Measurements from ENCODE around the gene PKD2L1.

DNA sequence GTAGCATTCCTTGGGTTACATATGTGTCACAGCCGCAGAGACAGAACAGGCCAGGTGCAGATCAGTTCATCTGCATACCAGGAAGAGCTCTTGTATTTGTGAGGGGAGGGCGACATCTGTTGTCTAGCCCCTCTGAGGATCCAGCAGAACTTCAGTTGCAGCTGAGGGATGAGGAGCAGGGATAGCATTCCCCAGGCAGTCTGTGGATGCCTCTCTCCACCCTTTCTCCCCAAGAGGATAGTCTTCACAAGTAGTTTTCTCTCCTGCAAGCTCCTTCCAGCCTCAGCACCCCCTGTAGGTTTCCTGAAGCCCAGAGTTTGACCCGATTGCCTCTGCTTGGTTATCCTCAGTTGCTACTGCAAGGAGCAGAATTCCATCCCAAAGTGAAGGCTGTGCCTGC, 19.6 kb upstream of the PKD2L1 start:
- TF ChIP-seq EP300 (IDR thresholded peaks at IDR 0.05; ENCODE audit: borderline replicate concordance in 1 of 2, low read depth in 2 of 2, low read length in 2 of 2) = no peak
- no peak for TF ChIP-seq POLR2A (IDR thresholded peaks at IDR 0.05; ENCODE audit: control extremely low read depth in 1 of 2, low read depth in 2 of 2, low read length in 2 of 2)
- TF ChIP-seq TAF1 (IDR thresholded peaks at IDR 0.05; ENCODE audit: low read depth, low read length) = no peak
- no peak for TF ChIP-seq CTCF (IDR thresholded peaks at IDR 0.05; ENCODE audit: control extremely low read depth in 1 of 3, insufficient read depth in 1 of 3, low read depth in 1 of 3, low read length in 3 of 3)
- TF ChIP-seq EZH2 (IDR thresholded peaks at IDR 0.05; ENCODE audit: low read depth, low read length, severe bottlenecking) = no peak
- TF ChIP-seq POLR2AphosphoS5 (IDR thresholded peaks at IDR 0.05; ENCODE audit: low read depth, low read length) = no peak
- no peak for TF ChIP-seq USF2 (IDR thresholded peaks at IDR 0.05; ENCODE audit: low read length)
- no peak for TF ChIP-seq TBP (IDR thresholded peaks at IDR 0.05; ENCODE audit: low read depth, low read length)
- no peak for TF ChIP-seq SRF (IDR thresholded peaks at IDR 0.05; ENCODE audit: low read depth, low read length)
- no peak for TF ChIP-seq ZNF274 (IDR thresholded peaks at IDR 0.05; ENCODE audit: borderline replicate concordance, extremely low read depth, low read length)
- TF ChIP-seq, protein P1, sequence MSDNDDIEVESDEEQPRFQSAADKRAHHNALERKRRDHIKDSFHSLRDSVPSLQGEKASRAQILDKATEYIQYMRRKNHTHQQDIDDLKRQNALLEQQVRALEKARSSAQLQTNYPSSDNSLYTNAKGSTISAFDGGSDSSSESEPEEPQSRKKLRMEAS (IDR thresholded peaks at IDR 0.05) = no peak
- TF ChIP-seq, protein P2, sequence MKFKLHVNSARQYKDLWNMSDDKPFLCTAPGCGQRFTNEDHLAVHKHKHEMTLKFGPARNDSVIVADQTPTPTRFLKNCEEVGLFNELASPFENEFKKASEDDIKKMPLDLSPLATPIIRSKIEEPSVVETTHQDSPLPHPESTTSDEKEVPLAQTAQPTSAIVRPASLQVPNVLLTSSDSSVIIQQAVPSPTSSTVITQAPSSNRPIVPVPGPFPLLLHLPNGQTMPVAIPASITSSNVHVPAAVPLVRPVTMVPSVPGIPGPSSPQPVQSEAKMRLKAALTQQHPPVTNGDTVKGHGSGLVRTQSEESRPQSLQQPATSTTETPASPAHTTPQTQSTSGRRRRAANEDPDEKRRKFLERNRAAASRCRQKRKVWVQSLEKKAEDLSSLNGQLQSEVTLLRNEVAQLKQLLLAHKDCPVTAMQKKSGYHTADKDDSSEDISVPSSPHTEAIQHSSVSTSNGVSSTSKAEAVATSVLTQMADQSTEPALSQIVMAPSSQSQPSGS (IDR thresholded peaks at IDR 0.05; ENCODE audit: low read length) = no peak
- TF ChIP-seq JUN (IDR thresholded peaks at IDR 0.05; ENCODE audit: low read depth, low read length) = no peak
- no peak for TF ChIP-seq TAF7 (optimal IDR thresholded peaks at IDR 0.05; ENCODE audit: borderline replicate concordance, low read depth, low read length)

Measured in H1 (cell line).